Stimulated activated naive CD8-positive, alpha-beta T cell treated with anti-CD3 and anti-CD28 coated beads, Interleukin-15, amount 100 ng/mL, for 72 hours (primary cell): ENCODE measurements around the gene ZNF750.

ENCODE experiments used
- ATAC-seq: fragments of 150-1000 bp; cut with Tn5 transposase; 2 replicates; pipeline ENCODE4 v1.10.0; 2021; ENCODE audit warnings: mild to moderate bottlenecking, moderate library complexity
- DNase-seq, 2 donors: peaks; one replicate each; pipeline ENCODE4 v3.0.0; 2021 to 2022
- H3K27ac Mint-ChIP-seq, 2 donors: one replicate each; pipeline ENCODE4 v1.8.0; 2022; ENCODE audit warnings: mild to moderate bottlenecking in 2 of 2, mixed read lengths in 2 of 2, moderate library complexity in 2 of 2
- H3K27me3 Mint-ChIP-seq: one replicate; pipeline ENCODE4 v1.8.0; 2022; ENCODE audit warnings: mixed read lengths
- H3K4me1 Mint-ChIP-seq: one replicate; pipeline ENCODE4 v1.8.0; 2022; ENCODE audit warnings: mild to moderate bottlenecking, mixed read lengths
- H3K4me3 Mint-ChIP-seq, 2 donors: one replicate each; pipeline ENCODE4 v1.8.0; 2022; ENCODE audit warnings: mild to moderate bottlenecking in 2 of 2, mixed read lengths in 2 of 2, moderate library complexity in 1 of 2
- H3K9me3 Mint-ChIP-seq, 2 donors: one replicate each; pipeline ENCODE4 v1.8.0; 2022; ENCODE audit warnings: mixed read lengths in 2 of 2

The ZNF750 gene

GRCh38 chr17:82876602-82877379, 37.0 kb upstream of the ZNF750 start:
- Mint-ChIP-seq H3K27ac (peak overlapping the region in 1 of 2 donors; percentile 43), H3K4me1 (peaks cover 72% of the 10 kb centered on the region), H3K4me3 (peak overlapping the region in 1 of 2 donors; percentile 28), H3K27me3 (no peaks in the 10 kb centered on the region), H3K9me3 (no peaks in the 10 kb centered on the region)
- peak; percentile 34 for ATAC-seq
- no peak for DNase-seq

- no peak overlapping the region for H3K4me3 Mint-ChIP-seq
- DNase-seq (no peak), ATAC-seq (no peak)
- H3K27me3 Mint-ChIP-seq = no peaks in the 10 kb centered on the region
- no peak overlapping the region for H3K27ac Mint-ChIP-seq
- H3K9me3 Mint-ChIP-seq = no peaks in the 10 kb centered on the region
- peaks cover 72% of the 10 kb centered on the region for H3K4me1 Mint-ChIP-seq
Observed at GRCh38 chr17:82876149-82876548, 36.3 kb upstream of the ZNF750 start.

- Mint-ChIP-seq H3K4me3 (no peak overlapping the region), H3K4me1 (peaks cover 72% of the 10 kb centered on the region), H3K27me3 (no peaks in the 10 kb centered on the region), H3K9me3 (no peaks in the 10 kb centered on the region), H3K27ac (no peak overlapping the region)
- no peak for ATAC-seq
- no peak for DNase-seq
Observed at GRCh38 chr17:82875407-82875856, 35.6 kb upstream of the ZNF750 start.

GRCh38 chr17:82874011-82874835, 34.4 kb upstream of the ZNF750 start:
- ATAC-seq = no peak
- no peak overlapping the region for H3K4me3 Mint-ChIP-seq
- H3K27me3 Mint-ChIP-seq = no peaks in the 10 kb centered on the region
- H3K27ac Mint-ChIP-seq = peak overlapping the region in 1 of 2 donors; percentile 60
- no peaks in the 10 kb centered on the region for H3K9me3 Mint-ChIP-seq
- H3K4me1 Mint-ChIP-seq = peaks cover 69% of the 10 kb centered on the region
- no peak for DNase-seq

GRCh38 chr17:82873521-82873920, 33.7 kb upstream of the ZNF750 start:
- Mint-ChIP-seq H3K4me1 (peaks cover 62% of the 10 kb centered on the region), H3K4me3 (no peak overlapping the region), H3K27me3 (no peaks in the 10 kb centered on the region), H3K27ac (peak overlapping the region in 1 of 2 donors; percentile 74), H3K9me3 (no peaks in the 10 kb centered on the region)
- ATAC-seq = no peak
- no peak for DNase-seq

- H3K27ac Mint-ChIP-seq = no peak overlapping the region
- peaks cover 57% of the 10 kb centered on the region for H3K4me1 Mint-ChIP-seq
- ATAC-seq (no peak), DNase-seq (no peak)
- H3K4me3 Mint-ChIP-seq = no peak overlapping the region
- no peaks in the 10 kb centered on the region for H3K27me3 Mint-ChIP-seq
- no peaks in the 10 kb centered on the region for H3K9me3 Mint-ChIP-seq
Observed at GRCh38 chr17:82872591-82873520, 33.0 kb upstream of the ZNF750 start.

GRCh38 chr17:82871776-82872561, 32.1 kb upstream of the ZNF750 start:
- no peak for ATAC-seq
- H3K4me1 Mint-ChIP-seq = peaks cover 57% of the 10 kb centered on the region

GRCh38 chr17:82871056-82871775, 31.4 kb upstream of the ZNF750 start:
- Mint-ChIP-seq H3K4me3 (no peak overlapping the region), H3K4me1 (peaks cover 55% of the 10 kb centered on the region), H3K27ac (no peak overlapping the region), H3K27me3 (no peaks in the 10 kb centered on the region), H3K9me3 (no peaks in the 10 kb centered on the region)
- no peak for DNase-seq
- peak; percentile 83 for ATAC-seq

More at GRCh38 chr17:82871776-82872561, 32.1 kb upstream of the ZNF750 start:
- no peaks in the 10 kb centered on the region for H3K9me3 Mint-ChIP-seq
- no peak overlapping the region for H3K4me3 Mint-ChIP-seq
- H3K27ac Mint-ChIP-seq = no peak overlapping the region
- H3K27me3 Mint-ChIP-seq = no peaks in the 10 kb centered on the region
- DNase-seq = no peak

- no peaks in the 10 kb centered on the region for H3K27me3 Mint-ChIP-seq
- no peak overlapping the region for H3K4me3 Mint-ChIP-seq
- H3K4me1 Mint-ChIP-seq = peaks cover 58% of the 10 kb centered on the region
- H3K27ac Mint-ChIP-seq = no peak overlapping the region
- H3K9me3 Mint-ChIP-seq = no peaks in the 10 kb centered on the region
- ATAC-seq = no peak
- no peak for DNase-seq
Observed at GRCh38 chr17:82870541-82870940, 30.7 kb upstream of the ZNF750 start.

- H3K27ac Mint-ChIP-seq = no peak overlapping the region
- no peak for DNase-seq
Observed at GRCh38 chr17:82870091-82870491, 30.3 kb upstream of the ZNF750 start.

GRCh38 chr17:82869536-82869935, 29.7 kb upstream of the ZNF750 start:
- Mint-ChIP-seq H3K4me1 (peaks cover 61% of the 10 kb centered on the region), H3K9me3 (no peaks in the 10 kb centered on the region), H3K4me3 (no peak overlapping the region), H3K27ac (no peak overlapping the region), H3K27me3 (no peaks in the 10 kb centered on the region)
- DNase-seq = no peak
- no peak for ATAC-seq

More at GRCh38 chr17:82870091-82870491, 30.3 kb upstream of the ZNF750 start:
- no peak for ATAC-seq
- no peaks in the 10 kb centered on the region for H3K9me3 Mint-ChIP-seq
- no peaks in the 10 kb centered on the region for H3K27me3 Mint-ChIP-seq
- peaks cover 61% of the 10 kb centered on the region for H3K4me1 Mint-ChIP-seq
- H3K4me3 Mint-ChIP-seq = no peak overlapping the region

GRCh38 chr17:82868715-82869131, 28.9 kb upstream of the ZNF750 start:
- no peaks in the 10 kb centered on the region for H3K27me3 Mint-ChIP-seq
- peaks cover 68% of the 10 kb centered on the region for H3K4me1 Mint-ChIP-seq

GRCh38 chr17:82867763-82868325, 28.0 kb upstream of the ZNF750 start:
- no peak for DNase-seq
- peaks cover 77% of the 10 kb centered on the region for H3K4me1 Mint-ChIP-seq

More at GRCh38 chr17:82868715-82869131, 28.9 kb upstream of the ZNF750 start:
- DNase-seq (no peak), ATAC-seq (no peak)
- H3K9me3 Mint-ChIP-seq = no peaks in the 10 kb centered on the region
- no peak overlapping the region for H3K4me3 Mint-ChIP-seq
- no peak overlapping the region for H3K27ac Mint-ChIP-seq

More at GRCh38 chr17:82867763-82868325, 28.0 kb upstream of the ZNF750 start:
- Mint-ChIP-seq H3K4me3 (no peak overlapping the region), H3K9me3 (no peaks in the 10 kb centered on the region), H3K27me3 (no peaks in the 10 kb centered on the region), H3K27ac (no peak overlapping the region)
- ATAC-seq = no peak
